CD4-positive, alpha-beta T cell (primary cell): Measurements from ENCODE around the gene ARMC7. TPM values are rescaled to one million over a fixed set of nuclear protein-coding genes. Genes with fewer than 3 reads are reported as not detected.

ENCODE experiments used
- ATAC-seq: fragments of 200-7000 bp; cut with Tn5 transposase; one replicate; pipeline ENCODE4 v1.10.0; 2022; ENCODE audit warnings: mild to moderate bottlenecking; ENCODE audit not compliant: poor library complexity
- CTCF ChIA-PET: fragments of 350-600 bp; sonication (Branson Sonifier 250); formaldehyde crosslinking; loops from one replicate; lab custom pipeline; 2021; ENCODE audit warnings: antibody characterized with exemption, inconsistent platforms; lab: Charles Lee
- POLR2A ChIA-PET: fragments of 350-600 bp; sonication (Branson Sonifier 250); formaldehyde crosslinking; loops from one replicate; lab custom pipeline; 2021; ENCODE audit warnings: antibody characterized with exemption, inconsistent platforms; lab: Charles Lee
- DNase-seq, 14 experiments: peaks; one replicate each; pipeline ENCODE4 v3.0.0-alpha.2; 2013 to 2020; ENCODE audit warnings: mixed read lengths in 2 of 14
- H3K27ac ChIP-seq, 2 donors: one replicate each; pipeline versions ENCODE4 v1.5.1 to v1.7.0; 2013; ENCODE audit warnings: low read length in 2 of 2, low read depth in 1 of 2, mild to moderate bottlenecking in 1 of 2
- H3K27me3 ChIP-seq, 2 experiments: 1 replicate in 1 of 2; 2 replicates in 1 of 2; pipeline versions ENCODE4 v1.6.1 to v1.7.0; 2013; ENCODE audit warnings: low read length in 2 of 2, control low read depth in 1 of 2, mild to moderate bottlenecking in 1 of 2, moderate library complexity in 1 of 2; ENCODE audit not compliant: insufficient read depth in 2 of 2, control insufficient read depth in 1 of 2
- H3K36me3 ChIP-seq: one replicate; pipeline ENCODE4 v1.6.1; 2013; ENCODE audit warnings: low read length, control low read depth; ENCODE audit not compliant: insufficient read depth
- H3K4me1 ChIP-seq: one replicate; pipeline ENCODE4 v1.6.1; 2013; ENCODE audit warnings: low read length, control low read depth; ENCODE audit not compliant: insufficient read depth
- H3K4me3 ChIP-seq: one replicate; pipeline ENCODE4 v1.5.1; 2013; ENCODE audit warnings: mild to moderate bottlenecking, low read length, moderate library complexity
- H3K9me3 ChIP-seq, 2 experiments: 1 replicate in 1 of 2; 2 replicates in 1 of 2; pipeline versions ENCODE4 v1.6.1 to v1.7.0; 2013; ENCODE audit warnings: low read length in 2 of 2, mild to moderate bottlenecking in 2 of 2, control low read depth in 1 of 2, moderate library complexity in 1 of 2; ENCODE audit not compliant: control insufficient read depth in 1 of 2, insufficient read depth in 1 of 2
- H3K27ac Mint-ChIP-seq: one replicate; pipeline ENCODE4 v1.8.0; 2020; ENCODE audit warnings: mixed read lengths
- H3K27me3 Mint-ChIP-seq: one replicate; pipeline ENCODE4 v1.8.0; 2021; ENCODE audit warnings: mixed read lengths
- H3K36me3 Mint-ChIP-seq: one replicate; pipeline ENCODE4 v1.8.0; 2021; ENCODE audit warnings: low read depth, mixed read lengths
- H3K4me1 Mint-ChIP-seq: one replicate; pipeline ENCODE4 v1.8.0; 2021; ENCODE audit warnings: low read depth, mixed read lengths
- H3K4me3 Mint-ChIP-seq: one replicate; pipeline ENCODE4 v1.8.0; 2020; ENCODE audit warnings: mild to moderate bottlenecking, mixed read lengths
- H3K9me3 Mint-ChIP-seq: one replicate; pipeline ENCODE4 v1.8.0; 2020; ENCODE audit warnings: mixed read lengths
- intact Hi-C, 2 experiments: fragments of 100-400 bp; cut with DNase I in 1 of 2; cut with micrococcal nuclease in 1 of 2; formaldehyde crosslinking; loops; one replicate each; pipeline versions ENCODE4 v1.15.1 to v1.9.0; 2023 to 2025; cut with DNase I, micrococcal nuclease
- total RNA-seq, 174 experiments: library from RNA in 2 of 174; stranded (reverse) in 2 of 174; gene quantifications; one replicate each; pipeline ENCODE4 v1.2.3 and lab custom pipeline; 2021 to 2026
- TF ChIP-seq, protein P1 (sequence below): fragments of 200-600 bp; IDR thresholded peaks from one replicate; pipeline ENCODE4 v1.8.0; 2022; ENCODE audit warnings: antibody characterized with exemption, mild to moderate bottlenecking

ARMC7 gene
- total RNA-seq, 2 experiments from 2014 or later, result 4.1 to 4.8 TPM

DNA sequence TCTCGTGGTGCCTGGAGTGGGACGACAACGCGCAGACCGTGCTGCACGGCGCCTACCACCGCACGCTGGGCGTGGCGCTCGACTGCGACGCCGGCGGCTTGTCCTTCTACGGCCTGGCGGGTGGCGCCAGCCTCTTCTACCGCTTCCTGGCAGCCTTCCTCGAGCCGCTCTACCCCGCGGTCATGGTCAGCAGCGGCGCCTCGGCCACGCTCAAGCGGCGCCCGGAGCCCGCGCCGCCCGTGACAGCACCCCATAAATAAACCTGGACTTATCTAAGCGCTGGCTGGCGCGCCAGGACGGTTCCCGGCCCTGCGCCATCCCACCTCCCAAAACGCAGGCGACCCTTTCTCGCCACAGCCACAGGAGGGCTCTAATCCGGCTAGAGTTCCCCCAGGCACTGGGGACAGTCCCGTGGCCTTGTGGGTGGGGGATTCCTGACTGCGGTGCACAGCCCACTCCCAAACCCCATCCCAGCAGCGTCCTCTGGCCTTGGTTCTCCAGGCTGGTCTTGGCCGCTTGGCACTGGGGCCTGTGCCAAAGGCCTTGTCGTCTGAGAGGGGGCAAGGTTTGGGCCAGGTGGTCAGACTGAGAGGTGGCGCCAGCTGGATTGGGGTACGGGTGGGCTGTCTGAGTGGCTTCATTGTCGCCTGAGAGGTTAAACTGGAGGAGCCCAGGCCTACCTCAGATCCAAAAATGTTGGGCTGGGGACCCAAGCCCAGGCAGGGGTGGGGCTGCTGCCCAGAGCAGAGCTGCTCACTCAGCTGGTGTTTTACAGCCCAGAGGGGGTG, 32.1 kb upstream of the ARMC7 start:
- Histone ChIP-seq H3K4me3 (peak overlapping the region; percentile 48), H3K4me1 (peaks cover 28% of the 10 kb centered on the region), H3K36me3 (no peaks in the 10 kb centered on the region), H3K27ac (peak overlapping the region in 1 of 2 donors; percentile 29), H3K27me3 (no peaks in the 10 kb centered on the region), H3K9me3 (no peaks in the 10 kb centered on the region)
- H3K4me1 Mint-ChIP-seq, result peaks cover 9% of the 10 kb centered on the region
- ATAC-seq (peak; percentile 93), DNase-seq (peak; percentile 29 to 74 (median 50))
- CTCF ChIA-PET, result interaction anchor here (1.0 to 1.2 kb wide), 2 partner anchors 116 to 124 kb away, joined by 3 read pairs; no protein-coding TSS in a partner anchor
- H3K4me3 Mint-ChIP-seq, result peak overlapping the region; percentile 74
- POLR2A ChIA-PET, result interaction anchor here (1.2 to 2.3 kb wide), 6 partner anchors 10 to 211 kb away, joined by 3 to 18 read pairs (median 4); partner anchors contain the start of genes MRPS7, SLC16A5, SLC25A19 and SUMO2
- no peaks in the 10 kb centered on the region for H3K36me3 Mint-ChIP-seq
- TF ChIP-seq, protein P1, sequence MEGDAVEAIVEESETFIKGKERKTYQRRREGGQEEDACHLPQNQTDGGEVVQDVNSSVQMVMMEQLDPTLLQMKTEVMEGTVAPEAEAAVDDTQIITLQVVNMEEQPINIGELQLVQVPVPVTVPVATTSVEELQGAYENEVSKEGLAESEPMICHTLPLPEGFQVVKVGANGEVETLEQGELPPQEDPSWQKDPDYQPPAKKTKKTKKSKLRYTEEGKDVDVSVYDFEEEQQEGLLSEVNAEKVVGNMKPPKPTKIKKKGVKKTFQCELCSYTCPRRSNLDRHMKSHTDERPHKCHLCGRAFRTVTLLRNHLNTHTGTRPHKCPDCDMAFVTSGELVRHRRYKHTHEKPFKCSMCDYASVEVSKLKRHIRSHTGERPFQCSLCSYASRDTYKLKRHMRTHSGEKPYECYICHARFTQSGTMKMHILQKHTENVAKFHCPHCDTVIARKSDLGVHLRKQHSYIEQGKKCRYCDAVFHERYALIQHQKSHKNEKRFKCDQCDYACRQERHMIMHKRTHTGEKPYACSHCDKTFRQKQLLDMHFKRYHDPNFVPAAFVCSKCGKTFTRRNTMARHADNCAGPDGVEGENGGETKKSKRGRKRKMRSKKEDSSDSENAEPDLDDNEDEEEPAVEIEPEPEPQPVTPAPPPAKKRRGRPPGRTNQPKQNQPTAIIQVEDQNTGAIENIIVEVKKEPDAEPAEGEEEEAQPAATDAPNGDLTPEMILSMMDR, result no peak
- peak overlapping the region; percentile 68 for H3K27ac Mint-ChIP-seq
- H3K9me3 Mint-ChIP-seq, result no peaks in the 10 kb centered on the region
- no peaks in the 10 kb centered on the region for H3K27me3 Mint-ChIP-seq
- intact Hi-C loops, result loop anchor here in 1 of 2 experiments (5.0 kb wide), 1 partner anchor 40 kb away; no protein-coding TSS in a partner anchor

DNA sequence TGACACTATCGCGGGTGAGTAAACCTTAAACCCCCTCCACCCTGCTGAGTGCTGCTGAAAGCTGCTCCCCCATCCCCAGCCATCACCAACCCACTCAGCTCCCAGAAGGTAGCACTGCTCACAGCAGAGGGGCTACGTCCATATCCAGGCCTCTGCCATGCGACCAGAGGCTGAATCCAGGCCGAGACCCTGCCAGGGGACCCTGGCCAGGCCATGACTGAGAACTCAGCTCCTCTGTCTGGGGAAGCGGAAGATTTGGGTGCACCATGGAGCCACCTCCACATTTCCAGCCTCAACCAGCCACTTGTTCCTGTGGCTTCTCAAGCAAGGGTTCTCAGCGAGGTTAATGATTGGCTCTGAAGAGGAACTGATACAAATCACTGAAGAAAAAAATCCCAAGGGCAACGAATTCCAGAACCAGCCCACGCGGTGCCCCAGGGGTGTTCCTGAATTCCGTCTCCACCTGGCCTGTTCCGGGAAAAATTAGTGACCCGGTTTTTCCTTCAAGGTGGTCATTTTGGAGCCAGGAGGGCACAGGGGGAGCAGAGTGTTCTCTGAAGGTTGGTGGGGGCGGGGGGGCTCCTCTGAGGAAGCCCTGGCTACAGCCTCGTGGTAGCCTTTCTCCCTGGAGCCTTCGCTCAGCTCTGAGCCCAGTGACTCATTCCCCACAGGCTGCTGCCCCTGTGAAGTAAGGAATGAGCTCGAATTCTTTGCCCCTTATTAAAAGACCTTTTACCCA, 31.3 kb upstream of the ARMC7 start:
- POLR2A ChIA-PET, result interaction anchor here (0.9 to 2.3 kb wide), 5 partner anchors 9 to 211 kb away, joined by 3 to 18 read pairs (median 4); partner anchors contain the start of genes SLC16A5, SLC25A19 and SUMO2
- Histone ChIP-seq H3K27ac (no peak overlapping the region), H3K9me3 (no peaks in the 10 kb centered on the region), H3K4me3 (no peak overlapping the region), H3K36me3 (no peaks in the 10 kb centered on the region), H3K4me1 (peaks cover 28% of the 10 kb centered on the region), H3K27me3 (no peaks in the 10 kb centered on the region)
- Mint-ChIP-seq H3K27me3 (no peaks in the 10 kb centered on the region), H3K4me1 (peaks cover 11% of the 10 kb centered on the region), H3K4me3 (peak overlapping the region; percentile 56), H3K36me3 (no peaks in the 10 kb centered on the region), H3K27ac (peak overlapping the region; percentile 68), H3K9me3 (no peaks in the 10 kb centered on the region)
- DNase-seq (no peak), ATAC-seq (no peak)
- CTCF ChIA-PET, result interaction anchor here (1.2 kb wide), 1 partner anchor 117 kb away, joined by 3 read pairs; no protein-coding TSS in a partner anchor
- TF ChIP-seq, protein P1, result no peak
- intact Hi-C loops, result loop anchor here in 1 of 2 experiments (5.0 kb wide), 1 partner anchor 41 kb away; no protein-coding TSS in a partner anchor

DNA sequence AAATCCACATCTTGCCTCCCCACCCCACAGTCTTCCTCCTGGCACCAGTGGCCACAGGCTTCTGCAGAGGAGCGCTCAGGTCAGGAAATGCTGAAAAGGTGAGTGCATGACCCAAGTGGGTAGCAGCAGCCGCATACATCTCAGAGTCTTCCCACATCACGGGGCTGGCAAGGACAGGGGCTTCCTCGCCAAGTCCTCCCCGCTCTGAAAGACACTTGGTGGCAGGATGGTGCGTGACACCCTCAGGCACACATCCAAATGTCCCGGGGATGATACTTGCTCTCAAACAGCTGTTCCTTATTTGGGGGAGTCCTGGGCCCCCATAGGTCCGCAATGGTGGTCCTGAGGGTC, 30.8 kb upstream of the ARMC7 start:
- DNase-seq (no peak), ATAC-seq (no peak)
- Histone ChIP-seq H3K9me3 (no peaks in the 10 kb centered on the region), H3K36me3 (no peaks in the 10 kb centered on the region), H3K27ac (no peak overlapping the region), H3K4me1 (peaks cover 33% of the 10 kb centered on the region), H3K4me3 (no peak overlapping the region), H3K27me3 (no peaks in the 10 kb centered on the region)
- H3K36me3 Mint-ChIP-seq, result no peaks in the 10 kb centered on the region
- no peaks in the 10 kb centered on the region for H3K27me3 Mint-ChIP-seq
- H3K9me3 Mint-ChIP-seq, result no peaks in the 10 kb centered on the region
- H3K27ac Mint-ChIP-seq, result no peak overlapping the region
- intact Hi-C loops, result loop anchor here in 1 of 2 experiments (5.0 kb wide), 1 partner anchor 42 kb away; no protein-coding TSS in a partner anchor
- ChIA-PET POLR2A (interaction anchor here (0.9 to 2.3 kb wide), 5 partner anchors 9 to 210 kb away, joined by 3 to 18 read pairs (median 4); partner anchors contain the start of genes NT5C, SLC16A5 and SLC25A19), CTCF (interaction anchor here (1.2 kb wide), 1 partner anchor 117 kb away, joined by 3 read pairs; no protein-coding TSS in a partner anchor)
- peaks cover 15% of the 10 kb centered on the region for H3K4me1 Mint-ChIP-seq
- H3K4me3 Mint-ChIP-seq, result peak overlapping the region; percentile 56
- TF ChIP-seq, protein P1, result no peak
